ENCODE results near the gene NDUFS7.
"Not testable (repeated sequence)": the region's sequence is repeated elsewhere in the genome, so short reads cannot be mapped to it uniquely, and the experiment has no call there.

NDUFS7 gene

GRCh38 chr19:1412995-1413800, 29.5 kb downstream of the NDUFS7 start:
- TF ChIP-seq, protein P1, sequence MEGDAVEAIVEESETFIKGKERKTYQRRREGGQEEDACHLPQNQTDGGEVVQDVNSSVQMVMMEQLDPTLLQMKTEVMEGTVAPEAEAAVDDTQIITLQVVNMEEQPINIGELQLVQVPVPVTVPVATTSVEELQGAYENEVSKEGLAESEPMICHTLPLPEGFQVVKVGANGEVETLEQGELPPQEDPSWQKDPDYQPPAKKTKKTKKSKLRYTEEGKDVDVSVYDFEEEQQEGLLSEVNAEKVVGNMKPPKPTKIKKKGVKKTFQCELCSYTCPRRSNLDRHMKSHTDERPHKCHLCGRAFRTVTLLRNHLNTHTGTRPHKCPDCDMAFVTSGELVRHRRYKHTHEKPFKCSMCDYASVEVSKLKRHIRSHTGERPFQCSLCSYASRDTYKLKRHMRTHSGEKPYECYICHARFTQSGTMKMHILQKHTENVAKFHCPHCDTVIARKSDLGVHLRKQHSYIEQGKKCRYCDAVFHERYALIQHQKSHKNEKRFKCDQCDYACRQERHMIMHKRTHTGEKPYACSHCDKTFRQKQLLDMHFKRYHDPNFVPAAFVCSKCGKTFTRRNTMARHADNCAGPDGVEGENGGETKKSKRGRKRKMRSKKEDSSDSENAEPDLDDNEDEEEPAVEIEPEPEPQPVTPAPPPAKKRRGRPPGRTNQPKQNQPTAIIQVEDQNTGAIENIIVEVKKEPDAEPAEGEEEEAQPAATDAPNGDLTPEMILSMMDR (IDR thresholded peaks at IDR 0.05; ENCODE audit: low read depth, low read length, missing control alignments): no peak
- no peak for DNase-seq (ENCODE audit: extremely low read depth, low read depth)
- no peak overlapping the region for H3K4me3 ChIP-seq (replicated peaks; ENCODE audit: low read depth, low read length)

DNA sequence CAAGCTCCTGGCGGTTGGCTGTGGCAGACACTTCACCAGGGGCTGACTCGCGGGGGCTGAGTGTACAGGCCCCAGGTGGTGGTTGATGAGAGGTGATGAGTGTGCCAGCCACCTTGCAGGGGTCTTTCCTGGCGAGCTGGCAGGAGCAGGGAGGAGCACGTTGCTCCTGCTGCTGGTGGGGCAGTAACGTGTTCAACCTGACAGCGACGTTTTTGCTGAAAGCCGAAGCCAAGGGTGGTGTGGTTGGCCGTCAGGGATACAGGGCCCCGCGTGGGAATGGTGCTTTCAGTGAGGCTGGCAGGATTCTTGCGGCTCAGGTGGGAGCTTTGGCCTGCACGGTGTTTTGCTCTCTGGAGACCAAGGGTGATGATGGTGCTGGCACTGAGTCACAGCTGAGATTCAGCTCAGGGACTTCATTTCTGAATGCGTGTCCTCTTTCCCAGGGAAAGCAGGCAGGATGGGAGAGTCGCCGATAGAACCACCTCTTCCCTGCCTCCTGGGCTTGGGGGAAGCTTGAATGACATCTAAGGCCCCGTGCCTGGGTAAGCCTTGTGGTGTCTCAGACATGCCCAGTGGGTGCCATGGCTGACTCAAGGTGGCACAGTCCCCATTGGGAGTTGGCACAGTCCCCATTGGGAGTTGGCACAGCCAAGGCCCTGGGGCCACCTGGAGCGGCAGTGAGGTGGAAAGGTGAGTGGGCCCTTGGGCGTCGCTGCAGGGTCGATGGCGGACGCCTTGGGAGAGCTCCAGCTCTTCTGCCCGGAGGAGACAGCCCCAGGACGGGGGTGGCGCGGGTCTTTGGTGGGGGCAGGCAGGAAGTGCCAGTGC, 32.5 kb downstream of the NDUFS7 start:
- H3K4me3 ChIP-seq (replicated peaks; ENCODE audit: low read depth, low read length): peak overlapping the region; percentile 17; the same call in 1 of the 2 replicates
- no peak for DNase-seq (ENCODE audit: extremely low read depth, low read depth)

DNA sequence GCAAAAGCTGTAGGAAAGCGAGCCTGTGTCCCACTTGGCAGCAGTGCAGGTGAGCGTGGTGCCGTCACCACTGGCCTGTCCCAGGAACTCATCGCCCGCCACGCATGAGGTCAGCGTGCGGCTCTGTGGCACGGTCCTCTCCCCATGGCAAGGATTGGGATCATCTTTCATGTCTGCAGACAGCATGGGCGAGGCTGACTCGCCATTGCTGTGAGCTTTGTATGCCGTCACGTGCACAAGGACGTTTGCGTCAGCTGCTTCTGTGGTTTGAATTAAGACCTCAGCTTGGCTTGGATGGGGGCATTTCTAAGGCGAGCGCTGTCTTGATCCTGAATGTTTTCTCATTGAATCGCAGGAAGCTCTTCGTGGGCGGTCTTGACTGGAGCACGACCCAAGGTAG, 33.4 kb downstream of the NDUFS7 start:
- TF ChIP-seq, protein P1 (IDR thresholded peaks at IDR 0.05; ENCODE audit: low read depth, low read length, missing control alignments): no peak
- DNase-seq (ENCODE audit: extremely low read depth, low read depth): no peak
- no peak overlapping the region for H3K4me3 ChIP-seq (replicated peaks; ENCODE audit: low read depth, low read length)

More for the DNA sequence above, 32.5 kb downstream of the NDUFS7 start:
- TF ChIP-seq, protein P1 (IDR thresholded peaks at IDR 0.05; ENCODE audit: low read depth, low read length, missing control alignments): no peak

- no peak for DNase-seq (ENCODE audit: extremely low read depth, low read depth)
- TF ChIP-seq, protein P1 (IDR thresholded peaks at IDR 0.05; ENCODE audit: low read depth, low read length, missing control alignments): no peak
- no peak overlapping the region for H3K4me3 ChIP-seq (replicated peaks; ENCODE audit: low read depth, low read length)
Observed at GRCh38 chr19:1417681-1418495, 34.2 kb downstream of the NDUFS7 start.

- no peak for DNase-seq (ENCODE audit: extremely low read depth, low read depth)
- TF ChIP-seq, protein P1 (IDR thresholded peaks at IDR 0.05; ENCODE audit: low read depth, low read length, missing control alignments): no peak
- H3K4me3 ChIP-seq (replicated peaks; ENCODE audit: low read depth, low read length): no peak overlapping the region
Observed at GRCh38 chr19:1418496-1418775, 34.7 kb downstream of the NDUFS7 start.

- DNase-seq (ENCODE audit: extremely low read depth, low read depth): no peak
- no peak overlapping the region for H3K4me3 ChIP-seq (replicated peaks; ENCODE audit: low read depth, low read length)
- TF ChIP-seq, protein P1 (IDR thresholded peaks at IDR 0.05; ENCODE audit: low read depth, low read length, missing control alignments): no peak
Observed at GRCh38 chr19:1418951-1419738, 35.4 kb downstream of the NDUFS7 start.

GRCh38 chr19:1420085-1420484, 36.4 kb downstream of the NDUFS7 start:
- DNase-seq (ENCODE audit: extremely low read depth, low read depth); H3K4me3 ChIP-seq (replicated peaks; ENCODE audit: low read depth, low read length): not testable (repeated sequence)

All from HFF-Myc (cell line).